Type B pancreatic cell (in vitro differentiated cells): Measurements from ENCODE around the gene HMGN3. TPM values are rescaled to one million over a fixed set of nuclear protein-coding genes. Genes with fewer than 3 reads are reported as not detected.

ENCODE experiments used
- DNase-seq: peaks from one replicate; pipeline ENCODE4 v3.0.0; 2021; ENCODE audit warnings: mixed read lengths; ENCODE audit not compliant: unreplicated experiment; ENCODE audit errors: extremely low spot score
- H3K27ac Mint-ChIP-seq: 2 replicates; pipeline ENCODE4 v1.8.0; 2021; ENCODE audit warnings: mild to moderate bottlenecking, mixed read lengths
- H3K27me3 Mint-ChIP-seq: 2 replicates; pipeline ENCODE4 v1.8.0; 2021; ENCODE audit warnings: mixed read lengths
- H3K36me3 Mint-ChIP-seq: 2 replicates; pipeline ENCODE4 v1.8.0; 2021; ENCODE audit warnings: mixed read lengths
- H3K4me1 Mint-ChIP-seq: one replicate; pipeline ENCODE4 v1.8.0; 2021; ENCODE audit warnings: mixed read lengths; ENCODE audit not compliant: unreplicated experiment
- H3K4me3 Mint-ChIP-seq: 2 replicates; pipeline ENCODE4 v1.8.0; 2021; ENCODE audit warnings: mild to moderate bottlenecking, mixed read lengths
- H3K9me3 Mint-ChIP-seq: 2 replicates; pipeline ENCODE4 v1.8.0; 2021; ENCODE audit warnings: mixed read lengths
- CTCF ChIP-seq: fragments of 200-600 bp; sonication (generic); conservative IDR thresholded peaks from 2 replicates; pipeline ENCODE4 v1.5.0; 2021; ENCODE audit warnings: antibody characterized with exemption, mild to moderate bottlenecking
- total RNA-seq: library from RNA; stranded (reverse); gene quantifications from 2 replicates; pipeline ENCODE4 v1.2.1, GENCODE V29; 2021; ENCODE audit warnings: low replicate concordance

HMGN3 gene
- total RNA-seq, 1 donor from 2014 or later = 163 TPM

DNA sequence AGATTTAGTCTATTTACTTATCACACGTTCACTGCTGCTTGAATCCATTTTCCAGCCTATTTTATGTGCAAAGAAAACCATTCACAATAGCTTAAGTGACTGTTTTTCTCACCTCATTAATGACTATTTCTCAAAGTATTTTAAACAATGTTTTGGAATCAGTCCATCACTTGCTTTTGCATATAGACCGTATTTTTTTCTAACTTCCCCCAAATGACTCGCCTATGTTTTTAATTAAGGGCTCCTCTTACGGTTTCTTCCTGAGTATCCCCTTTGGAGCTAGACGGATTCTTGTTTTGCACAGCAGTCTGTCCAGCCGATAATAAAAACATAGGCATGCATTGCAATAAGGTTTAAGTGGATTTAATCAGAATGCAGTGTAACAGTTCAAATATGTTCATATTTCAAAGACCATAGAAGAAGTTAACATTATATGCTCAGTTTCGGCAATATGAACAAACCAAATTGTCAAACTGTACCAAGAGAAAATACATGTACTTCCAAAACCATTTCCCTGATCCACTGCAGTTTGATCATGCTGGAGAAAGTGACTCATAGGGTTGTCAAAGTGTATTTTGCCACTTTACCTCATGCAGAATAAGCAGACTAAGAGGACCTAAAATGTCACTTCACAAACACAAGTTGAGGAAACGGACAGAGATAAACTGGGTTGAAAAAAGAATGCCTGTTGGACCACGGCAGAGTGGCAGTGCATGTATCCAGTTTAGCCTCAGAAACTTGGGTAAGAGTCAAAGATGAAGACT, 66.4 kb downstream of the HMGN3 start:
- no peaks in the 10 kb centered on the region for H3K36me3 Mint-ChIP-seq
- H3K4me3 Mint-ChIP-seq = no peak overlapping the region
- H3K9me3 Mint-ChIP-seq = no peaks in the 10 kb centered on the region
- H3K4me1 Mint-ChIP-seq = peaks cover 22% of the 10 kb centered on the region
- no peak for TF ChIP-seq CTCF
- H3K27me3 Mint-ChIP-seq = no peaks in the 10 kb centered on the region
- H3K27ac Mint-ChIP-seq = no peak overlapping the region
- no peak for DNase-seq

DNA sequence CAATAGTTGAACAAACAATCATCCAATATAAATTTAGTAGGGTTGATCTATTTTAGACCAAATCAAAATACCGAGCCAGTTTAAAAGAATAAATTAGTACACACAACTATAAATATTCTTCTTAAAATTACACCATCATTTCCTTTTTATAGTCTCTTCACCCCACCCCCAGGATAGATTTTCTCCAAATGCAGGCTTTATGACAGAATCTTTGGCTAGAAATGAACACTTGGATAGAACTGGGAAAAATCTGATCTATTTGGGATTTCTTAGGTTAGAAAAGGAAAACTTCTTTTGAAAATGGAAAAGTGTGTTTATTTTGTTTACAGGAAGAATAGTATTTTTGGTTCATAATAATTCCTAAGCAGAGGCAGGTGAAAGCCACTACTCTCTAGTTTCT, 74.6 kb downstream of the HMGN3 start:
- Mint-ChIP-seq H3K4me1 (no peaks in the 10 kb centered on the region), H3K9me3 (no peaks in the 10 kb centered on the region), H3K36me3 (no peaks in the 10 kb centered on the region), H3K27me3 (no peaks in the 10 kb centered on the region), H3K4me3 (no peak overlapping the region), H3K27ac (no peak overlapping the region)
- DNase-seq = no peak
- no peak for TF ChIP-seq CTCF

GRCh38 chr6:79158856-79159516, 75.5 kb downstream of the HMGN3 start:
- no peak for TF ChIP-seq CTCF
- Mint-ChIP-seq H3K9me3 (peaks cover 4% of the 10 kb centered on the region), H3K4me1 (no peaks in the 10 kb centered on the region), H3K4me3 (peak overlapping the region; percentile 17), H3K36me3 (no peaks in the 10 kb centered on the region), H3K27ac (no peak overlapping the region), H3K27me3 (no peaks in the 10 kb centered on the region)
- no peak for DNase-seq

- Mint-ChIP-seq H3K9me3 (peaks cover 8% of the 10 kb centered on the region), H3K36me3 (no peaks in the 10 kb centered on the region), H3K27ac (no peak overlapping the region), H3K4me1 (no peaks in the 10 kb centered on the region), H3K27me3 (no peaks in the 10 kb centered on the region), H3K4me3 (no peak overlapping the region)
- no peak for TF ChIP-seq CTCF
- DNase-seq = no peak
Observed at GRCh38 chr6:79157961-79158644, 76.4 kb downstream of the HMGN3 start.

GRCh38 chr6:79152269-79152737, 82.2 kb downstream of the HMGN3 start:
- peaks cover 8% of the 10 kb centered on the region for H3K9me3 Mint-ChIP-seq
- no peaks in the 10 kb centered on the region for H3K4me1 Mint-ChIP-seq
- no peak for TF ChIP-seq CTCF
- no peak for DNase-seq
- no peak overlapping the region for H3K27ac Mint-ChIP-seq
- no peak overlapping the region for H3K4me3 Mint-ChIP-seq
- no peaks in the 10 kb centered on the region for H3K27me3 Mint-ChIP-seq
- no peaks in the 10 kb centered on the region for H3K36me3 Mint-ChIP-seq

Other genes starting within 250 kb of the HMGN3 start
- 35.6 and 44.6 TPM in 2 replicates for gene PHIP, start 156.4 kb downstream of the HMGN3 start, total RNA-seq